DMS53 treated with DMSO at 0.1 percent for 48 hours (cell line): ENCODE measurements around the gene MAGEA2B.
"Not testable (repeated sequence)": the region's sequence is repeated elsewhere in the genome, so short reads cannot be mapped to it uniquely, and the experiment has no call there.

Experiments
- DNase-seq: peaks from one replicate; lab custom pipeline; 2025; ENCODE audit not compliant: unreplicated experiment; lab: John Stamatoyannopoulos, UW

The MAGEA2B gene

GRCh38 chrX:152713815-152714787 lies at the start of gene MAGEA2B:
Gene MAGEA2B (plus strand): TSS chrX:152714628. CDS start chrX:152717107, 2,479 bp downstream.
- not testable (repeated sequence) for DNase-seq

DNA sequence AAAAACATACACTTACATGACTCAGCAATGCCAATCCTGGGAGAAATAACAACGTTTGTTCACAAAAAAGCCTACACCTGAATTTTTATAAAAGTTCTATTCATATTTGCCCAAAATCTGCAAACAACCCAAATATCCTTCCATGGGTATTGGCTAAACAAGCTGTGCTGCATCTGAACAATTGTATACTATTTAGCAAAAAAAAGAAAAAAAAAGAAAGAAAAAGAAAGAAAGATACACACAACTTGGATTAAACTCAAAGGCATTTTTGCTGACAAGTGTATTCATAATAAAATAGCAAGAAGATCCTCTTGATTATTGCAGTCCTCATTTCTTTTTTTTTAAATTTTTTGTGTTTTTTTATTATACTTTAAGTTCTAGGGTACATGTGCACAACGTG lies 40.3 kb upstream of the MAGEA2B start:
- DNase-seq: no peak

GRCh38 chrX:152674652-152675051 lies 39.8 kb upstream of the MAGEA2B start:
- DNase-seq: not testable (repeated sequence)

DNA sequence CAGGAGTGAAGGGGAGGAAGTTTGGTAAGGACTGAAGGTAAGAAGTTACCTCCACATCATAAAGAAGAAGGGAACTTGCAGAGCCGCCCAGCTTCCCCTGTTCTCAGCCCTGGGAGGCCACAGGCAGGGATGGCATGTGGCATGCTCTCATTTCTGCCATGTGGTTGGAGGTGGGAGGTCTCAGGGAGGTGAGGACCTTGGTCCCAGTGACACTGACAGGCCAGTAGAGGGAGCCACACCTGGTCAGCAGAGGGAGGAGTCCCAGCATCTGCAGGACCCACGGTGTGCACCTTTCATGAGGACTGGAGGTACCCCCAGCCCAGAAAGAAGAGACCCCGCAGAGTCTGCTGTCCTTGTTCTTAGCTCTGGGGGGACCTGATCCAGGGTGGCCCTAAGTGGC lies 33.4 kb upstream of the MAGEA2B start:
- not testable (repeated sequence) for DNase-seq

GRCh38 chrX:152697952-152698931 lies 16.2 kb upstream of the MAGEA2B start, which contains the start of gene MAGEA3:
Gene MAGEA3 (plus strand): TSS chrX:152698794. CDS start chrX:152700833, 2,039 bp downstream.
- DNase-seq: not testable (repeated sequence)

GRCh38 chrX:152700390-152700789 lies 14.0 kb upstream of the MAGEA2B start:
- DNase-seq: not testable (repeated sequence)

DNA sequence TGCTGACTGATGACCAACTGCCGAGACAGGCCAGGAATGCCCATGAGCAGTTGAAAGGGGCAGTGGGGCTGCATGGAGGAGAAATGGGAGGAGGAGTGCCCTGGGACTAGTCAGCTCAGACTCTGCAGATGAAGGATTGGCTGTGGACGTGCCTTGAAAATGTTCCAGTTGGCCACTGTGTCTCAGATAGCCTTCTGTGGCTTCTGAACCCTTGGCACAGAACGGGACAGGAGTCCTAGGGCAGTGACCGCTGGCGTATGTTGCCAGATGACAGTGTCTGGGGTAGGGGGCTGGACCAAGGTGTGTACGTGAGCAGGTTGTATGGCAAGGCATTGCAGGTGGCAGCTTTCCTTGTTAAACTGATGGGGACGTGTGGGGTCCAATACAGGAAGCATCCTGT lies 7.9 kb upstream of the MAGEA2B start:
- DNase-seq: not testable (repeated sequence)

- DNase-seq: not testable (repeated sequence)
Measured at GRCh38 chrX:152709173-152709572, 5.3 kb upstream of the MAGEA2B start, which contains the start of gene CSAG2. Gene CSAG2 (minus strand): TSS chrX:152709273. CDS start chrX:152709112, 161 bp downstream.

DNA sequence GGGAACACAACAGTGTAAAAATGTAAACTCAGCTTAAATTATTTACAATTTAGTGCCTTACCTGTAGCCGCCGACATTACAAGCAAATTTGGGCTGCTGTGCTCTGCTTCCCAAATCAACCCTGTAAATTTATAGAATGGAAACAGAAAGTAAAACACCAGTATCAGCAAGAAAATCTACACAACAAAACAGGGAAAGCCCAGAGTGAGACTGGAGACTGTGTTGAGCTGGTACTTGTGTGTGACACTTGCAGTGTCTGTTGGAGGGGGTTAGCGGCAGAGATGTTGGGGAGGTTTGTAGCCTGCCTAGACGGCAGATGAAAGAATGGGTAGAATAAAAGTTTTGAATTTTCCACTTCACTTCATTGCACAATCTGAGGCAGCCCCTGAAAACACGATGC lies 1.2 kb upstream of the MAGEA2B start:
- not testable (repeated sequence) for DNase-seq

DNA sequence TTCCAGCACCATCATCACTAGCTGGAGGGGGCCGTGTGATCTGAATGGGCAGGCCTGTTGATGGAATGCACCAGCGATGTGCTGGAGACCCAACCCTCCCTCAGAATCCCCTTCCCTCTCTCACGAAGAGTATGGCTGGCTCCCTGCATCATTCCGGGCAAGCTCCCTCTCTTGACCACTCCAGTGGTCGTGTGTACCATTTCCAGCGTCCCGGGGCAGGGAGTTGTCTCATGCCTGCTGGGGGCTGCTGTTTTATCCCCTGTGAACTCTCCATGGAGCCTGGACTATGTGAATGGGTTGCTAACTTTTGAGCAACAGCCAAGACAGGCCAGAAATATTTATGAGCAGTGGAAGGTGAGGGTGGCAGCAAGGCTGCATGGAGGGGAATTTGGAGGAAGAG lies 11.0 kb downstream of the MAGEA2B start:
- DNase-seq: no peak

DNA sequence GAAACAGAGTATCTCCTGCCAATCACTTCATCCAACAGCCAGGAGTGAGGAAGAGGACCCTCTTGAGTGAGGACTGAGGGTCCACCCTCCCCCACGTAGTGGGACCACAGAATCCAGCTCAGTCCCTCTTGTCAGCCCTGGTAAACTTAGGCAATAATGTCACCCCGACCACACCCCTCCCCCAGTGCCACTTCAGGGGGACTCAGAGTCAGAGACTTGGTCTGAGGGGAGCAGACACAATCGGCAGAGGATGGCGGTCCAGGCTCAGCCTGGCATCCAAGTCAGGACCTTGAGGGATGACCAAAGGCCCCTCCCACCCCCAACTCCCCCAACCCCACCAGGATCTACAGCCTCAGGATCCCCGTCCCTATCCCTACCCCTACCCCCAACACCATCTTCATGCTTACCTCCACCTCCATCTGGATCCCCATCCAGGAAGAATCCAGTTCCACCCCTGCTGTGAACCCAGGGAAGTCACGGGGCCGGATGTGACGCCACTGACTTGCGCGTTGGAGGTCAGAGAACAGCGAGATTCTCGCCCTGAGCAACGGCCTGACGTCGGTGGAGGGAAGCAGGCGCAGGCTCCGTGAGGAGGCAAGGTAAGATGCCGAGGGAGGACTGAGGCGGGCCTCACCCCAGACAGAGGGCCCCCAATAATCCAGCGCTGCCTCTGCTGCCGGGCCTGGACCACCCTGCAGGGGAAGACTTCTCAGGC lies 19.0 kb downstream of the MAGEA2B start, which contains the start of the genes CSAG1 and MAGEA12:
Gene CSAG1, minus strand, starts transcription at position 461 of the 715 bp plus-strand sequence. CDS start 1,261 bp downstream, outside the sequence.
Gene MAGEA12, plus strand, starts transcription at position 497 of the 715 bp plus-strand sequence. CDS start 2,405 bp downstream, outside the sequence.
- no peak for DNase-seq

DNA sequence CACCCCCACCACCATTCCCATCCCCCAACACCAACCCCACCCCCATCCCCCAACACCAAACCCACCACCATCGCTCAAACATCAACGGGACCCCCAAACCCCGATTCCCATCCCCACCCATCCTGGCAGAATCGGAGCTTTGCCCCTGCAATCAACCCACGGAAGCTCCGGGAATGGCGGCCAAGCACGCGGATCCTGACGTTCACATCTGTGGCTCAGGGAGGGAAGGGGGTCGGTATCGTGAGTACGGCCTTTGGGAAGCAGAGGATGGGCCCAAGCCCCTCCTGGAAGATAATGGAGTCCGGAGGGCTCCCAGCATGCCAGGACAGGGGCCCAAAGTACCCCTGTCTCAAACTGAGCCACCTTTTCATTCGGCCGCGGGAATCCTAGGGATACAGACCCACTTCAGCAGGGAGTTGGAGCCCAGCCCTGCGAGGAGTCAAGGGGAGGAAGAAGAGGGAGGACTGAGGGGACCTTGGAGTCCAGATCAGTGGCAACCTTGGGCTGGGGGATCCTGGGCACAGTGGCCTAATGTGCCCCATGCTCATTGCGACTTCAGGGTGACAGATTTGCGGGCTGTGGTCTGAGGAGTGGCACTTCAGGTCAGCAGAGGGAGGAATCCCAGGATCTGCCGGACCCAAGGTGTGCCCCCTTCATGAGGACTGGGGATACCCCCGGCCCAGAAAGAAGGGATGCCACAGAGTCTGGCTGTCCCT lies 19.9 kb downstream of the MAGEA2B start:
- not testable (repeated sequence) for DNase-seq

GRCh38 chrX:152735101-152735500 lies 20.7 kb downstream of the MAGEA2B start:
- DNase-seq: no peak

GRCh38 chrX:152735860-152736511 lies 21.6 kb downstream of the MAGEA2B start:
- no peak for DNase-seq

DNA sequence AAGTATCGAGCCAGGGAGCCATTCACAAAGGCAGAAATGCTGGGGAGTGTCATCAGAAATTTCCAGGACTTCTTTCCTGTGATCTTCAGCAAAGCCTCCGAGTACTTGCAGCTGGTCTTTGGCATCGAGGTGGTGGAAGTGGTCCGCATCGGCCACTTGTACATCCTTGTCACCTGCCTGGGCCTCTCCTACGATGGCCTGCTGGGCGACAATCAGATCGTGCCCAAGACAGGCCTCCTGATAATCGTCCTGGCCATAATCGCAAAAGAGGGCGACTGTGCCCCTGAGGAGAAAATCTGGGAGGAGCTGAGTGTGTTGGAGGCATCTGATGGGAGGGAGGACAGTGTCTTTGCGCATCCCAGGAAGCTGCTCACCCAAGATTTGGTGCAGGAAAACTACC lies 22.1 kb downstream of the MAGEA2B start:
- not testable (repeated sequence) for DNase-seq

DNA sequence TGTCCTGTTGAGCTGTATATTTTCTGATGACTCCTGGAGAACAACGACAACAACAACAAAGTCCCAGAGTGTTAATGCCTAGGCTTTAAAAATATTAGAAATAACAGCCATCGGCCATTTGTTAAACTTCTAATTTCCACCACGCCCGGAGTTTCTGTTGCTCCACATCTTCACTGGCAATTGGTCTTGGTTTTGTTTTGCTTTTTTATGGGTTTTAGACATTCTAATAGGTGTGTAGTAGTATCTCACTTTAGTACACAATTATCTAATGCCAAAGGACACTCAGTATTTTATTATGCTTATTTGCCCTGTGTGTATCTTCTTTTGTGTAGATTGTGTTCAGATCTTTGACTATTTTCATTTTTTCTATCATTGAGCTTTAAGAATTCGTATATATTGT lies 24.1 kb downstream of the MAGEA2B start:
- DNase-seq: no peak

DNA sequence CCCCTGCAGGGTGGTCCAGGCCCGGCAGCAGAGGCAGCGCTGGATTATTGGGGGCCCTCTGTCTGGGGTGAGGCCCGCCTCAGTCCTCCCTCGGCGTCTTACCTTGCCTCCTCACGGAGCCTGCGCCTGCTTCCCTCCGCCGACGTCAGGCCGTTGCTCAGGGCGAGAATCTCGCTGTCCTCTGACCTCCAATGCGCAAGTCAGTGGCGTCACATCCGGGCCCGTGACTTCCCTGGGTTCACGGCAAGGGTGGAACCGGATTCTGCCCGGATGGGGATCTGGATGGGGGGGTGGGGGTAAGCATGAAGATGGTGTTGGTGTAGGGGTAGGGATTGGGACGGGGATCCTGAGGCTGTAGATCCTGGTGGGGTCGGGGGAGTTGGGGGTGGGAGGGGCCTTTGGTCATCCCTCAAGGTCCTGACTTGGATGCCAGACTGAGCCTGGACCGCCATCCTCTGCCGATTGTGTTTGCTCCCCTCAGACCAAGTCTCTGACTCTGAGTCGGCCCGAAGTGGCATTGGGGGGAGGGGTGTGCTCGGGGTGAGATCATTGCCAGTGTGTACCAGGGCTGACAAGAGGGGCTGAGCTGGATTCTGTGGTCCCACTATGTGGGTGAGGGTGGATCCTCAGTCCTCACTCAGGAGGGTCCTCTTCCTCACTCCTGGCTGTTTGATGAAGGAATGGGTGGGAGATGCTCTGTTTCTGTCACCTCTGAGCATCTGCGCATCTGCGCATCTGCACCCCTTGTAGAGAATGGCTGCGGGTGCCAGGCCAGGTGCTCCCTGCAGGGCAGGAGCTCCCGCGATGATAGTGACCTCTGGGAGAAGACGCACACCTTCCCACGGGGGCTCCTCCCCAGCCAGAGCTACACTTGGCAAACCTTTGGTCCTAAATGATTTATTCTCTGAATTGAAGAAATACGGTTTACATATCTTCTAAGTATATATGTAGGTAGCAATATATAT lies 39.5 kb downstream of the MAGEA2B start, which contains the start of gene MAGEA2:
Gene MAGEA2, minus strand, starts transcription at position 157 of the 965 bp plus-strand sequence. CDS start 2,479 bp downstream, outside the sequence.
- DNase-seq: not testable (repeated sequence)

DNA sequence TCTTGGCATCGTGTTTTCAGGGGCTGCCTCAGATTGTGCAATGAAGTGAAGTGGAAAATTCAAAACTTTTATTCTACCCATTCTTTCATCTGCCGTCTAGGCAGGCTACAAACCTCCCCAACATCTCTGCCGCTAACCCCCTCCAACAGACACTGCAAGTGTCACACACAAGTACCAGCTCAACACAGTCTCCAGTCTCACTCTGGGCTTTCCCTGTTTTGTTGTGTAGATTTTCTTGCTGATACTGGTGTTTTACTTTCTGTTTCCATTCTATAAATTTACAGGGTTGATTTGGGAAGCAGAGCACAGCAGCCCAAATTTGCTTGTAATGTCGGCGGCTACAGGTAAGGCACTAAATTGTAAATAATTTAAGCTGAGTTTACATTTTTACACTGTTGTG lies 40.4 kb downstream of the MAGEA2B start:
- DNase-seq: not testable (repeated sequence)
